CD4-positive, alpha-beta T cell (primary cell): ENCODE data around the gene TMEM191C. TPM values are rescaled to one million over a fixed set of nuclear protein-coding genes. Genes with fewer than 3 reads are reported as not detected.
A peak's percentile ranks its signal among the peaks of the same experiment; 100 is the strongest.

Experiments used
- ATAC-seq: fragments of 200-7000 bp; cut with Tn5 transposase; one replicate; pipeline ENCODE4 v1.10.0; 2022; ENCODE audit warnings: mild to moderate bottlenecking; ENCODE audit not compliant: poor library complexity
- CTCF ChIA-PET: fragments of 350-600 bp; sonication (Branson Sonifier 250); formaldehyde crosslinking; loops from one replicate; lab custom pipeline; 2021; ENCODE audit warnings: antibody characterized with exemption, inconsistent platforms; lab: Charles Lee
- POLR2A ChIA-PET: fragments of 350-600 bp; sonication (Branson Sonifier 250); formaldehyde crosslinking; loops from one replicate; lab custom pipeline; 2021; ENCODE audit warnings: antibody characterized with exemption, inconsistent platforms; lab: Charles Lee
- DNase-seq, 14 experiments: peaks; one replicate each; pipeline ENCODE4 v3.0.0-alpha.2; 2013 to 2020; ENCODE audit warnings: mixed read lengths in 2 of 14
- H3K27ac ChIP-seq, 2 donors: one replicate each; pipeline versions ENCODE4 v1.5.1 to v1.7.0; 2013; ENCODE audit warnings: low read length in 2 of 2, low read depth in 1 of 2, mild to moderate bottlenecking in 1 of 2
- H3K27me3 ChIP-seq, 2 experiments: 1 replicate in 1 of 2; 2 replicates in 1 of 2; pipeline versions ENCODE4 v1.6.1 to v1.7.0; 2013; ENCODE audit warnings: low read length in 2 of 2, control low read depth in 1 of 2, mild to moderate bottlenecking in 1 of 2, moderate library complexity in 1 of 2; ENCODE audit not compliant: insufficient read depth in 2 of 2, control insufficient read depth in 1 of 2
- H3K36me3 ChIP-seq: one replicate; pipeline ENCODE4 v1.6.1; 2013; ENCODE audit warnings: low read length, control low read depth; ENCODE audit not compliant: insufficient read depth
- H3K4me1 ChIP-seq: one replicate; pipeline ENCODE4 v1.6.1; 2013; ENCODE audit warnings: low read length, control low read depth; ENCODE audit not compliant: insufficient read depth
- H3K4me3 ChIP-seq: one replicate; pipeline ENCODE4 v1.5.1; 2013; ENCODE audit warnings: mild to moderate bottlenecking, low read length, moderate library complexity
- H3K9me3 ChIP-seq, 2 experiments: 1 replicate in 1 of 2; 2 replicates in 1 of 2; pipeline versions ENCODE4 v1.6.1 to v1.7.0; 2013; ENCODE audit warnings: low read length in 2 of 2, mild to moderate bottlenecking in 2 of 2, control low read depth in 1 of 2, moderate library complexity in 1 of 2; ENCODE audit not compliant: control insufficient read depth in 1 of 2, insufficient read depth in 1 of 2
- H3K27ac Mint-ChIP-seq: one replicate; pipeline ENCODE4 v1.8.0; 2020; ENCODE audit warnings: mixed read lengths
- H3K27me3 Mint-ChIP-seq: one replicate; pipeline ENCODE4 v1.8.0; 2021; ENCODE audit warnings: mixed read lengths
- H3K36me3 Mint-ChIP-seq: one replicate; pipeline ENCODE4 v1.8.0; 2021; ENCODE audit warnings: low read depth, mixed read lengths
- H3K4me1 Mint-ChIP-seq: one replicate; pipeline ENCODE4 v1.8.0; 2021; ENCODE audit warnings: low read depth, mixed read lengths
- H3K4me3 Mint-ChIP-seq: one replicate; pipeline ENCODE4 v1.8.0; 2020; ENCODE audit warnings: mild to moderate bottlenecking, mixed read lengths
- H3K9me3 Mint-ChIP-seq: one replicate; pipeline ENCODE4 v1.8.0; 2020; ENCODE audit warnings: mixed read lengths
- CTCF ChIP-seq: fragments of 200-600 bp; IDR thresholded peaks from one replicate; pipeline ENCODE4 v1.8.0; 2022; ENCODE audit warnings: antibody characterized with exemption, mild to moderate bottlenecking
- intact Hi-C, 2 experiments: fragments of 100-400 bp; cut with DNase I in 1 of 2; cut with micrococcal nuclease in 1 of 2; formaldehyde crosslinking; loops; one replicate each; pipeline versions ENCODE4 v1.15.1 to v1.9.0; 2023 to 2025; cut with DNase I, micrococcal nuclease
- total RNA-seq, 174 experiments: library from RNA in 2 of 174; stranded (reverse) in 2 of 174; gene quantifications; one replicate each; pipeline ENCODE4 v1.2.3 and lab custom pipeline; 2021 to 2026

The TMEM191C gene
- total RNA-seq, 2 experiments from 2014 or later = 3.9 to 4.3 TPM

DNA sequence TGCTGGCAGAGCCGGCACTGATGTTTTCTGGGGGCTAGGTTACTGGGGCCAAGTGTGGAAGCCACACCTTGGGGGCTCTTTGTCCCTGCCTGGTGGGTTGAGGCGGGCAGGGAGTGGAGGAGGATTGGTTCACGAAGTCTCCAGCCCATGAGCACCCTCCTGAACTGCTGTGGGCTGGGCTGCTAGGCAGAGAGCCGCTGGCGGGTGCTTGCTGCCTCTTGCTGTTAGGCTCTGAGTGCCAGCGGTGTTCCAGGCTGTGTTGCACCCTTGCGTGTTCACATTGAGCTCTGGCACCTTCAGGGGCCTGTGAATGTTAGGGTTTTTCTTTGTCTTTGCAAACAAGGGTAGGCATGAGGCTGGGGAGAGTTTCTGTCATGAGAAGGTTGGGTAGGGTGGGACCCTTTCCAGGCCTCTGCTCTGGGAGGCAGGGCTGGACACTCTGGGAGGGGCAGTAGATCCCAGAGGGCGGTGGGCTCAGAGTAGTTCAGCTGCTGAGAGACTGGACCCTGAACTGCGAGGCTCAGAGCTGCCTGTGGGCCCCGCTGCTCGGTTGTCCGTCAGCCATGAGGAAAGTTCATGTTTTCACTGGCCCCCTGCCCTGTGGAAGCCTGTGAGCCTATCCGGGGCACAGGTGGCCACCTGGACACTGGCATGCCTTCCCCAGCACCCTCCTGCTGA lies 24.0 kb upstream of the TMEM191C start:
- DNase-seq (no peak), ATAC-seq (no peak)
- ChIA-PET CTCF (no interaction called here), POLR2A (no interaction called here)
- Histone ChIP-seq H3K27me3 (no peaks in the 10 kb centered on the region), H3K9me3 (no peaks in the 10 kb centered on the region), H3K4me1 (no peaks in the 10 kb centered on the region), H3K4me3 (no peak overlapping the region), H3K27ac (no peak overlapping the region), H3K36me3 (peaks cover 34% of the 10 kb centered on the region)
- no peak for TF ChIP-seq CTCF
- intact Hi-C loops = no loop called here
- Mint-ChIP-seq H3K4me3 (no peak overlapping the region), H3K4me1 (no peaks in the 10 kb centered on the region), H3K9me3 (no peaks in the 10 kb centered on the region), H3K27me3 (no peaks in the 10 kb centered on the region), H3K36me3 (peaks cover 11% of the 10 kb centered on the region), H3K27ac (no peak overlapping the region)

- Mint-ChIP-seq H3K27ac (no peak overlapping the region), H3K9me3 (no peaks in the 10 kb centered on the region), H3K36me3 (peaks cover 11% of the 10 kb centered on the region), H3K4me1 (no peaks in the 10 kb centered on the region), H3K27me3 (no peaks in the 10 kb centered on the region), H3K4me3 (no peak overlapping the region)
- ATAC-seq (no peak), DNase-seq (no peak)
- no peak for TF ChIP-seq CTCF
- ChIA-PET CTCF (no interaction called here), POLR2A (no interaction called here)
- Histone ChIP-seq H3K9me3 (no peaks in the 10 kb centered on the region), H3K36me3 (peaks cover 34% of the 10 kb centered on the region), H3K27ac (no peak overlapping the region), H3K27me3 (no peaks in the 10 kb centered on the region), H3K4me1 (no peaks in the 10 kb centered on the region), H3K4me3 (no peak overlapping the region)
- intact Hi-C loops = no loop called here
Observed at GRCh38 chr22:21443735-21444421, 23.3 kb upstream of the TMEM191C start.

GRCh38 chr22:21444701-21445436 lies 22.3 kb upstream of the TMEM191C start:
- no peak for TF ChIP-seq CTCF
- no peaks in the 10 kb centered on the region for H3K4me1 Mint-ChIP-seq
- Histone ChIP-seq H3K27ac (no peak overlapping the region), H3K27me3 (no peaks in the 10 kb centered on the region), H3K4me1 (no peaks in the 10 kb centered on the region), H3K9me3 (no peaks in the 10 kb centered on the region), H3K4me3 (no peak overlapping the region), H3K36me3 (peaks cover 34% of the 10 kb centered on the region)
- DNase-seq (peak in 1 of 14 experiments; percentile 28), ATAC-seq (no peak)
- no peak overlapping the region for H3K27ac Mint-ChIP-seq
- no peaks in the 10 kb centered on the region for H3K9me3 Mint-ChIP-seq
- POLR2A ChIA-PET = no interaction called here
- intact Hi-C loops = no loop called here
- CTCF ChIA-PET = no interaction called here
- H3K4me3 Mint-ChIP-seq = no peak overlapping the region
- no peaks in the 10 kb centered on the region for H3K27me3 Mint-ChIP-seq
- H3K36me3 Mint-ChIP-seq = peaks cover 11% of the 10 kb centered on the region
